SK-N-SH treated with all-trans-retinoic acid at 6 μM for 48 hours (cell line): ENCODE measurements around the gene TEAD1.

Experiments used
- ATAC-seq: fragments of 200-7000 bp; cut with Tn5 transposase; 3 replicates; pipeline ENCODE4 v1.9.1; 2020; ENCODE audit warnings: mild to moderate bottlenecking, moderate library complexity
- ARNTL ChIP-seq: fragments of 450-650 bp; formaldehyde crosslinking; IDR thresholded peaks from 2 replicates; pipeline ENCODE4 v1.5.0; 2020; ENCODE audit warnings: low read depth, mild to moderate bottlenecking, moderate library complexity, borderline replicate concordance
- CSDC2 ChIP-seq: fragments of 250-450 bp; sonication (Bioruptor Pico); IDR thresholded peaks from 2 replicates; pipeline ENCODE4 v1.5.0; 2020; ENCODE audit warnings: mild to moderate bottlenecking, moderate library complexity
- ESRRG ChIP-seq: fragments of 250-450 bp; sonication (Bioruptor Pico); IDR thresholded peaks from 2 replicates; pipeline ENCODE4 v1.6.1; 2021; ENCODE audit warnings: mild to moderate bottlenecking
- GLIS3 ChIP-seq: fragments of 250-450 bp; sonication (Bioruptor Pico); IDR thresholded peaks from 2 replicates; pipeline ENCODE4 v1.5.0; 2020; ENCODE audit warnings: mild to moderate bottlenecking, moderate library complexity
- ISL1 ChIP-seq: fragments of 250-450 bp; sonication (Bioruptor Pico); IDR thresholded peaks from 2 replicates; pipeline ENCODE4 v2.1.2; 2022; ENCODE audit warnings: mild to moderate bottlenecking, moderate library complexity
- OSR1 ChIP-seq: fragments of 250-450 bp; sonication (Bioruptor Pico); IDR thresholded peaks from 2 replicates; pipeline ENCODE4 v1.8.0; 2022; ENCODE audit warnings: moderate library complexity, mild to moderate bottlenecking, inconsistent platforms
- PPARA ChIP-seq: fragments of 250-450 bp; sonication (Bioruptor Pico); IDR thresholded peaks from 2 replicates; pipeline ENCODE4 v1.5.0; 2020; ENCODE audit warnings: mild to moderate bottlenecking, borderline replicate concordance
- RARB ChIP-seq: fragments of 250-450 bp; sonication (Bioruptor Pico); IDR thresholded peaks from 2 replicates; pipeline ENCODE4 v1.8.0; 2021; ENCODE audit warnings: mild to moderate bottlenecking, moderate library complexity
- TCF4 ChIP-seq: fragments of 250-450 bp; sonication (Bioruptor Pico); IDR thresholded peaks from 2 replicates; pipeline ENCODE4 v1.8.0; 2021; ENCODE audit warnings: mild to moderate bottlenecking, moderate library complexity, borderline replicate concordance
- TOX ChIP-seq: fragments of 250-450 bp; sonication (Bioruptor Pico); IDR thresholded peaks from 2 replicates; pipeline ENCODE4 v1.8.0; 2021; ENCODE audit warnings: mild to moderate bottlenecking, moderate library complexity, borderline replicate concordance
- ZC3H10 ChIP-seq: fragments of 250-450 bp; sonication (Bioruptor Pico); IDR thresholded peaks from 2 replicates; pipeline ENCODE4 v1.5.1; 2021; ENCODE audit warnings: mild to moderate bottlenecking, moderate library complexity
- ZFP3 ChIP-seq: fragments of 250-450 bp; sonication (Bioruptor Pico); IDR thresholded peaks from 2 replicates; pipeline ENCODE4 v1.5.0; 2020; ENCODE audit warnings: mild to moderate bottlenecking, moderate library complexity
- ZFP30 ChIP-seq: fragments of 450-650 bp; formaldehyde crosslinking; IDR thresholded peaks from 2 replicates; pipeline ENCODE4 v1.5.0; 2022; ENCODE audit warnings: mild to moderate bottlenecking, moderate library complexity
- ZNF565 ChIP-seq: fragments of 450-650 bp; formaldehyde crosslinking; conservative IDR thresholded peaks from 2 replicates; pipeline ENCODE4 v1.5.0; 2020; ENCODE audit warnings: low read depth, mild to moderate bottlenecking, moderate library complexity
- ZNF70 ChIP-seq: fragments of 450-650 bp; formaldehyde crosslinking; IDR thresholded peaks from 2 replicates; pipeline ENCODE4 v1.5.0; 2020; ENCODE audit warnings: mild to moderate bottlenecking, moderate library complexity
- TF ChIP-seq, protein P1 (sequence below): fragments of 250-450 bp; sonication (Bioruptor Pico); IDR thresholded peaks from 2 replicates; pipeline ENCODE4 v1.5.0; 2020; ENCODE audit warnings: mild to moderate bottlenecking, moderate library complexity
- TF ChIP-seq, protein P2 (sequence below): fragments of 250-450 bp; sonication (Bioruptor Pico); IDR thresholded peaks from 2 replicates; pipeline ENCODE4 v1.5.1; 2020; ENCODE audit warnings: low read depth, mild to moderate bottlenecking, moderate library complexity
- TF ChIP-seq, protein P3 (sequence below): fragments of 250-450 bp; sonication (Bioruptor Pico); IDR thresholded peaks from 2 replicates; pipeline ENCODE4 v1.5.1; 2021; ENCODE audit warnings: mild to moderate bottlenecking, moderate library complexity

Gene TEAD1

DNA sequence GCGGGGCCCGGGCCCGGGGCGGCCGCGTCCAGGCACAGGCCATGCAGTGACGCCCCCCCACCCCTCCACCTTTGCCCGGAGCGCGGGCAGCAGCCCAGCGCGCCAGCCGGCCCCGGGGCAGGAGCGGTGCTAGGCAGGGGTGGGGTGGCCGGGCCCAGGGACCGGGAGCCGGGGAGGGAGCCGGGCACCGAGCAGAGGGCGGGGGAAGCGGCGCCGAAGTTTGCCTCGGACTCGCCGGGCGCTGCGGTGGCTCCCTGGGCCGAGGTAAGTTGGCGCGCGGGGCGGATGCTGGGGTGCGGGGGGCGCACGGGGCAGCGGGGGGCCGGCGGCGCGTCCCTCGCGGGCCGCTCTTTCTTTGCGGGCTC is 332 bp downstream of the TEAD1 start (continued):
- TF ChIP-seq, protein P1, sequence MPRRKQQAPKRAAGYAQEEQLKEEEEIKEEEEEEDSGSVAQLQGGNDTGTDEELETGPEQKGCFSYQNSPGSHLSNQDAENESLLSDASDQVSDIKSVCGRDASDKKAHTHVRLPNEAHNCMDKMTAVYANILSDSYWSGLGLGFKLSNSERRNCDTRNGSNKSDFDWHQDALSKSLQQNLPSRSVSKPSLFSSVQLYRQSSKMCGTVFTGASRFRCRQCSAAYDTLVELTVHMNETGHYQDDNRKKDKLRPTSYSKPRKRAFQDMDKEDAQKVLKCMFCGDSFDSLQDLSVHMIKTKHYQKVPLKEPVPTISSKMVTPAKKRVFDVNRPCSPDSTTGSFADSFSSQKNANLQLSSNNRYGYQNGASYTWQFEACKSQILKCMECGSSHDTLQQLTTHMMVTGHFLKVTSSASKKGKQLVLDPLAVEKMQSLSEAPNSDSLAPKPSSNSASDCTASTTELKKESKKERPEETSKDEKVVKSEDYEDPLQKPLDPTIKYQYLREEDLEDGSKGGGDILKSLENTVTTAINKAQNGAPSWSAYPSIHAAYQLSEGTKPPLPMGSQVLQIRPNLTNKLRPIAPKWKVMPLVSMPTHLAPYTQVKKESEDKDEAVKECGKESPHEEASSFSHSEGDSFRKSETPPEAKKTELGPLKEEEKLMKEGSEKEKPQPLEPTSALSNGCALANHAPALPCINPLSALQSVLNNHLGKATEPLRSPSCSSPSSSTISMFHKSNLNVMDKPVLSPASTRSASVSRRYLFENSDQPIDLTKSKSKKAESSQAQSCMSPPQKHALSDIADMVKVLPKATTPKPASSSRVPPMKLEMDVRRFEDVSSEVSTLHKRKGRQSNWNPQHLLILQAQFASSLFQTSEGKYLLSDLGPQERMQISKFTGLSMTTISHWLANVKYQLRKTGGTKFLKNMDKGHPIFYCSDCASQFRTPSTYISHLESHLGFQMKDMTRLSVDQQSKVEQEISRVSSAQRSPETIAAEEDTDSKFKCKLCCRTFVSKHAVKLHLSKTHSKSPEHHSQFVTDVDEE (CRISPR knock-in tag) = no peak
- TF ChIP-seq GLIS3 (CRISPR knock-in tag) = no peak
- no peak for TF ChIP-seq OSR1
- TF ChIP-seq, protein P2, sequence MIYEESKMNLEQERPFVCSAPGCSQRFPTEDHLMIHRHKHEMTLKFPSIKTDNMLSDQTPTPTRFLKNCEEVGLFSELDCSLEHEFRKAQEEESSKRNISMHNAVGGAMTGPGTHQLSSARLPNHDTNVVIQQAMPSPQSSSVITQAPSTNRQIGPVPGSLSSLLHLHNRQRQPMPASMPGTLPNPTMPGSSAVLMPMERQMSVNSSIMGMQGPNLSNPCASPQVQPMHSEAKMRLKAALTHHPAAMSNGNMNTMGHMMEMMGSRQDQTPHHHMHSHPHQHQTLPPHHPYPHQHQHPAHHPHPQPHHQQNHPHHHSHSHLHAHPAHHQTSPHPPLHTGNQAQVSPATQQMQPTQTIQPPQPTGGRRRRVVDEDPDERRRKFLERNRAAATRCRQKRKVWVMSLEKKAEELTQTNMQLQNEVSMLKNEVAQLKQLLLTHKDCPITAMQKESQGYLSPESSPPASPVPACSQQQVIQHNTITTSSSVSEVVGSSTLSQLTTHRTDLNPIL (CRISPR knock-in tag) = no peak
- TF ChIP-seq ZFP30 (CRISPR knock-in tag) = no peak
- no peak for TF ChIP-seq RARB
- TF ChIP-seq, protein P3, sequence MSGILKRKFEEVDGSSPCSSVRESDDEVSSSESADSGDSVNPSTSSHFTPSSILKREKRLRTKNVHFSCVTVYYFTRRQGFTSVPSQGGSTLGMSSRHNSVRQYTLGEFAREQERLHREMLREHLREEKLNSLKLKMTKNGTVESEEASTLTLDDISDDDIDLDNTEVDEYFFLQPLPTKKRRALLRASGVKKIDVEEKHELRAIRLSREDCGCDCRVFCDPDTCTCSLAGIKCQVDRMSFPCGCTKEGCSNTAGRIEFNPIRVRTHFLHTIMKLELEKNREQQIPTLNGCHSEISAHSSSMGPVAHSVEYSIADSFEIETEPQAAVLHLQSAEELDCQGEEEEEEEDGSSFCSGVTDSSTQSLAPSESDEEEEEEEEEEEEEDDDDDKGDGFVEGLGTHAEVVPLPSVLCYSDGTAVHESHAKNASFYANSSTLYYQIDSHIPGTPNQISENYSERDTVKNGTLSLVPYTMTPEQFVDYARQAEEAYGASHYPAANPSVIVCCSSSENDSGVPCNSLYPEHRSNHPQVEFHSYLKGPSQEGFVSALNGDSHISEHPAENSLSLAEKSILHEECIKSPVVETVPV (CRISPR knock-in tag) = no peak

DNA sequence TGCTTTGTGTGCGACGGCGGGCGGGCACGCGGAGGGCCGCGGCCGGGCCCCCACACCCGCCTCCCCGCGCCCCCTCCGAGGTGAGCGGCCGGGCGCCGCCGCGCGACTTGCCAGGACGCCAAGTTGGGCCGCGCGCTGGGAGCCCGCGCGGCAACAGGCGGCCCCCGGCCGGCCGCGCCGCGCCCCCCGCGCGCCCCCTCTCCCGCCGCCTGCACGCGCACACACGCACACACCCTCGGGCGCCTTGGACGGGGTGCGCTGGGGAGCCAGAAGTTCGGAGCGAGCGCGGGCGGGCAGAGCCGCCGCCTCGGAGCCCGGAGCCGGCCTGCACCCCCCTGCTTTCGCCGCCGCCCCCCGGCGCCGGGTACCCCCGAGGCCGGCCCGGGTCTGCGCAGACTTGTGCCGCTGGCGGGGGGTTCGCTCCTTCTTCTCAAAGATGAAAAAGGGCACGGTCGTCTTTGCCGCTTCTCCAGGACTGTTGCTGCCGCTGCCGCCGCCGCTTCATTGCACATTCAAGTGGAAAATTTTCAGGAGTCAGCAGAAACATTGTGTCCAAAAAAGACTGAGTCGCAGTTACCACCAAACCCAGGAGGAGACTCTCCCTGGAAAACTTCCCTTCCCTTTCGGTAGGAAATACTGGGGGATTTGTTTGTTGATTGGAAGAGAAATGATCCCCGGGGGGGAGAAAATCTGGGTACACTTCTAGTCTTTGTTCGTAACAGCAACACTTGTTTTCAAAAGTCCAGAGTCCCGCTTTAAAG is 895 bp downstream of the TEAD1 start:
- TF ChIP-seq, protein P2 (CRISPR knock-in tag) = no peak
- TF ChIP-seq ISL1 (CRISPR knock-in tag) (no peak), ZNF565 (CRISPR knock-in tag) (no peak), ZFP30 (CRISPR knock-in tag) (no peak), ZC3H10 (no peak), OSR1 (no peak), ARNTL (no peak)
- ATAC-seq = no peak

DNA sequence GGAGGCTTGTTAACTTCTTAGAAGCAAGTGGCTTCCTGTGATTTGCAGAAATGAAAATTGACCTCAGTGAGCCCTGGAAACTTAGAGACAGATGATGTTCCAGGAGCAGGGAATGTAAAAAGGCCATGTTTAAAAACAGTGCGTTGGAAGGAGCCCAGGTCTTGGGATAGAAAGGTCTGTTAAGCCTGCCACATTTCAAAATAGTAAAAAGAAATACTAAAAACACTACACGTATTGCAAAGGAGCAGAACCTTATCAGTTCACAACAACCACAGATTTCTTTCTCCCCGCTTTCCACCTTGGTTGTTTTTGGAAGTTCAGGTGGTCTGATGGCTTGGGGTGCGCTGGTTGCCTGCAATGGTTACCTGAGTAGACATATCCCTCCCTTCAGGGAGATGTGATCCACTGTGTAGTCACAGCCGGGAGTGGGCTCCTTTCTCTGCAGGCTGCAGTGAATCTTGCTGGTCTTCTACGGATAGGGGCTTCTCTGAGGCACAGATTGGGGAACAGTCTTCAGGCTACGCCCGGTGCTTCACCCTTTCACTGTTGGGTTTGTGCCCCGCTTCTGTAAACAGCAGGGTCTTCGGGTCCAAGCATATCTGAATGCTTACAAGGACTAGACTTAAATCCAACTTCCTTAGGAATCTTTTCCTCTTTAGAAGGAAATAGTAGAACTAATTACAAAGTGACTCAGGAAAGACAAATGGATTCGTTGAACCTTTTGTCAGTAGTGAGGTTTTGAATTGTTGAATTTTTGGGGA is 1.9 kb downstream of the TEAD1 start:
- ATAC-seq = peak; percentile 9
- TF ChIP-seq GLIS3 (CRISPR knock-in tag) (no peak), ZFP3 (CRISPR knock-in tag) (no peak), TOX (no peak), PPARA (CRISPR knock-in tag) (no peak), ZNF70 (no peak), ISL1 (CRISPR knock-in tag) (no peak), ZFP30 (CRISPR knock-in tag) (no peak), ZNF565 (CRISPR knock-in tag) (no peak), TCF4 (CRISPR knock-in tag) (no peak), ESRRG (CRISPR knock-in tag) (no peak), RARB (no peak), CSDC2 (CRISPR knock-in tag) (no peak), OSR1 (no peak)
- TF ChIP-seq, protein P2 (CRISPR knock-in tag) = no peak
- TF ChIP-seq, protein P3 (CRISPR knock-in tag) = no peak
- TF ChIP-seq, protein P1 (CRISPR knock-in tag) = no peak
